Endothelial cell of umbilical vein (primary cell): ENCODE data around the gene RAI1.

Source experiments
- POLR2A ChIP-seq: IDR thresholded peaks from 2 replicates; pipeline ENCODE4 v1.6.1; 2012; ENCODE audit warnings: low read depth, mild to moderate bottlenecking, control low read depth, low read length
- TF ChIP-seq, protein P1 (sequence below), 2 donors: IDR thresholded peaks; 1 replicate in 1 of 2; 2 replicates in 1 of 2; pipeline ENCODE4 v1.5.1; 2011; ENCODE audit warnings: low read length in 2 of 2, mild to moderate bottlenecking in 2 of 2, moderate library complexity in 2 of 2, control low read depth in 1 of 2, inconsistent platforms in 1 of 2, low read depth in 1 of 2; ENCODE audit not compliant: insufficient read depth in 1 of 2; ENCODE audit errors: extremely low read depth in 1 of 2

DNA sequence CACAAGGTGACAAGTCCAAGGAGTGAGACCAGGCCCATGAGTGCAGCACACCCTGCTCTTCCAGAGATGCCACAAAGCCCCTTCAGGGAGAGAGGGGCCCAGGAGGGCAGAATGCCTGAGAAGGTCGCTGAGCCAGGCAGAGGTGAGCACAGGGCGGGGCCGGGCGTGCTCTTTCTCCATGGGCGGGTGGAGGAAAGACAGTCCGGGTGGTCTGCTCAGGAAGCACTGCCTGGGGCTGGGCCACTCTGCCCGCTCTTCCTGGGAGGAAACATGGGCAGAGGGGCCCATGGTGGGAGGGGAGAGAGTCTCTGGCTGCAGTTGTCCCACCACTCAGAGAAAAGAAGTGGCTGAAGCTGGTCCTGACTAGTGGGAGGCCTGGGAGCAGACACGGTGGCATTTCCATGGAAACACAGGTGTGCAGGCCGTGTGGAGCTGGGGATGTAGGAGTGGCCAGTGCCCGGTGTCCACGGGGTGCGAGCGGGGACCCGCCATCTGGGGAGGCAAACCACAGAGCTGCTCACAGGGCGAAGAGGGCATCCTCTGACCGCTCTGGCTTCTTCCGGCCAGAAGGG lies 165.9 kb downstream of the RAI1 start:
- TF ChIP-seq POLR2A: no peak
- TF ChIP-seq, protein P1, sequence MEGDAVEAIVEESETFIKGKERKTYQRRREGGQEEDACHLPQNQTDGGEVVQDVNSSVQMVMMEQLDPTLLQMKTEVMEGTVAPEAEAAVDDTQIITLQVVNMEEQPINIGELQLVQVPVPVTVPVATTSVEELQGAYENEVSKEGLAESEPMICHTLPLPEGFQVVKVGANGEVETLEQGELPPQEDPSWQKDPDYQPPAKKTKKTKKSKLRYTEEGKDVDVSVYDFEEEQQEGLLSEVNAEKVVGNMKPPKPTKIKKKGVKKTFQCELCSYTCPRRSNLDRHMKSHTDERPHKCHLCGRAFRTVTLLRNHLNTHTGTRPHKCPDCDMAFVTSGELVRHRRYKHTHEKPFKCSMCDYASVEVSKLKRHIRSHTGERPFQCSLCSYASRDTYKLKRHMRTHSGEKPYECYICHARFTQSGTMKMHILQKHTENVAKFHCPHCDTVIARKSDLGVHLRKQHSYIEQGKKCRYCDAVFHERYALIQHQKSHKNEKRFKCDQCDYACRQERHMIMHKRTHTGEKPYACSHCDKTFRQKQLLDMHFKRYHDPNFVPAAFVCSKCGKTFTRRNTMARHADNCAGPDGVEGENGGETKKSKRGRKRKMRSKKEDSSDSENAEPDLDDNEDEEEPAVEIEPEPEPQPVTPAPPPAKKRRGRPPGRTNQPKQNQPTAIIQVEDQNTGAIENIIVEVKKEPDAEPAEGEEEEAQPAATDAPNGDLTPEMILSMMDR (IDR thresholded peaks at IDR 0.05; ENCODE audit: extremely low read depth in 1 of 2, insufficient read depth in 1 of 2, low read depth in 1 of 2, low read length in 2 of 2): no peak
